Inflammatory macrophage treated with lipopolysaccharide for 4 hours (primary cell): ENCODE results near the gene SNX25.
"Not testable (repeated sequence)": the region's sequence is repeated elsewhere in the genome, so short reads cannot be mapped to it uniquely, and the experiment has no call there.

Experiments
- DNase-seq: peaks from one replicate; pipeline ENCODE4 v3.0.0-alpha.2; 2020

The SNX25 gene

DNA sequence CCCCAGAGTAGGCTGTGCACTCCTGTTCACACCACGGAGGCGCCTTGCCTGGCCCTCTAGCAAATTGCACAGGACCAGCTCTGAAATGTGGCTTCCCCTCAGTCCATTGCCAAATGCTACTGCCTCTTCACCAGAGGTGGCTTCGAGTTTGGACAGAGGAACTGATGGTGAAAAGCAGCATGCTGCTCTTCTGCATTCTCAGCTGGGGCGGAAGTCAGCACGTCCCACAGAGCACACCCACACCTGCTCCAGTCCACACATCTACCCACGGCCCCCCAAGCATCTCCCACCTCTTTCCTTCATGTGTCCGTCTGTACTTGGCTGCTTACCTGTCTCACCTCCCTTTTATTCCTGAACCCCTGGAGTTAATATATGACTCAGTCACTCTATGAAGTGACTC lies 142.8 kb downstream of the SNX25 start:
- no peak for DNase-seq

DNA sequence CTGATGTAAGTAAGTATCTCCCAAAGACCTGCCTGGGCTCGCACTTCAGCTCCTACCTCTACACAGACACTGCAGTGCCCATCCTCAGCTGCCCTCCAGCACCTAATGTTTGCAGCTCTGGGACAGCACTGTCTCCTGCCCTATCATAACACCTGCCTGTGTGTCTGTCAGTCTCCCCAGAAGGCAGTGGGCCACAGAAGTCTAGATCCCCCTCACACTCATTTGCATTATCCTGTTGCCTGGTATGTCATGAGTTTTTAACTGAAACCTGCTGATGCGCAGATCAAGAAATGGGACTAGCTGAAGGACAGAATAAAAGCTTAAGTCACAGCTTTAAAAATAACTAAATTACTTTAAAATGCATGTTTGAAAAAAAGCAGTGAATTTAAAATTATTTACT lies 143.3 kb downstream of the SNX25 start:
- DNase-seq = no peak

- no peak for DNase-seq
These were observed 147.8 kb downstream of the SNX25 start for GRCh38 chr4:185357211-185357610.

- DNase-seq = no peak
These were observed 148.5 kb downstream of the SNX25 start for GRCh38 chr4:185357733-185358440.

GRCh38 chr4:185358514-185358913 lies 149.1 kb downstream of the SNX25 start:
- DNase-seq = no peak

GRCh38 chr4:185358959-185359358 lies 149.6 kb downstream of the SNX25 start:
- no peak for DNase-seq

DNA sequence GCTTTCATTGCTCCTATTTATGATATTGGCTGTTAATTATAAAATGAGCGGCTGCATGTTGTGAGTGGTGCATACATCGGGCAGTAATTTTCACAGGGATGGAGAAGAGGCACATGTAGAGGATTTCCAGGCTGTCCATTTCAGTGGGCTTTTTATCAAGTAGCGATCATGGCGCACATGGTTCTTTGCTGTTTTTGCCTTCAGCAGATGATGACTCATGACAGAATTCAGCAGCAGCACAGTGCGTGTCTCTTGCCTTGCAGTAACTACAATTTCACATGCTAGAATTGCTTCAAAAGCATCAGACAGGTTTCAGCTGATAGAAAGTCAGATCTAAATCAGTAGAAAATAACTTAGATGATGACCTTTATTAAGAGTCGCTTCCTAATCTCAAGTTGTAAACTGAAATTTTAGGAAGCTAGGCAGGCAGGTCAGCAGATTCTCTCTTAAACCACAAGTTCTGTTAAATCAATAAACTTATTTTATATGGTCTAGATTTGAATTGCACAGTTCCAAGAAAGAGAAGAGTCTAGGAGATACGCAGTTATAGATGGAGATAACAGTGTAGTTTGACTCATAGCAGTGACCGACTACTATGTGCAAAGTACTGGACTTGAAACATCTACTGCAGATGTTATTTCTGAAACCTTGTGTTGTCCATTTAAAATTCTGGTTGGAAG lies 150.5 kb downstream of the SNX25 start:
- no peak for DNase-seq

GRCh38 chr4:185361872-185362271 lies 152.5 kb downstream of the SNX25 start:
- no peak for DNase-seq

- DNase-seq = not testable (repeated sequence)
These were observed 153.2 kb downstream of the SNX25 start for GRCh38 chr4:185362570-185362969.

DNA sequence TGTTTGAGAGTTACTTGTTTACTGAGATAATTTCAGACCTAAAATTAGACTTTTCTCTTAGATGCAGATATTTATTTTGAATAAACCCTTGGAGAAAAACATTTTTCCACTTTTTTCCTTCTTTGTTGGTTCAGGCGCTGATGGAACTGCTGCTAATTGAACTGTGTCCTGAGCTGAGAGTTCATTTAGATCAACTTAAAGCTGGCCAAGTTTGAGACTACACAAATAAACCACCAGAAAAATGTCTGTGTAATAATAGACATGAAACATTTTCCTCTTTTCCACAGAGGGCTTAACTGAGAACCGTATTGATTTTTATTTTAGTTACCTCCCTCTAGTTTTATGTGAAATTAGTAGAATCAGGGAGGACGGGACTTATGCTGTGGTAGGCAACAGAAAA lies 153.9 kb downstream of the SNX25 start:
- DNase-seq = no peak

GRCh38 chr4:185364886-185365285 lies 155.5 kb downstream of the SNX25 start:
- no peak for DNase-seq

DNA sequence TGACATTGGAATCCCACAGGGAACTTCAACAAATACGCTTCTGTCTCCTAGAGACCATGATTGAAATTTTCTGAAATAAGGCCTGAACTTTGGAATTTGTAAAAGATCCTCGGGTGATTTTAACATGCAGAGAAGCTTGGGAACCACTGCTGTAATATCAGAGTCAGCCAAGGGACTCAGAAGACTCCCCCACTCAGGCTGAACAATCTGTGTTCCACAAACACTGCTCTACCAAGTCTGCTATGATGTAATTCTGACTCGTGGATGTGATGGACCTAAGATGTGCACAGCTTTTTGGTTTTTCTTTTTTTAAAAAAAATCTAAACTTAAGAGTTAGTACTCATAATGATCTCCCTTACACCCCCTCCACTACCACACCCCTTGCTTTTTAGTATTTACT lies 160.3 kb downstream of the SNX25 start:
- DNase-seq = no peak

DNA sequence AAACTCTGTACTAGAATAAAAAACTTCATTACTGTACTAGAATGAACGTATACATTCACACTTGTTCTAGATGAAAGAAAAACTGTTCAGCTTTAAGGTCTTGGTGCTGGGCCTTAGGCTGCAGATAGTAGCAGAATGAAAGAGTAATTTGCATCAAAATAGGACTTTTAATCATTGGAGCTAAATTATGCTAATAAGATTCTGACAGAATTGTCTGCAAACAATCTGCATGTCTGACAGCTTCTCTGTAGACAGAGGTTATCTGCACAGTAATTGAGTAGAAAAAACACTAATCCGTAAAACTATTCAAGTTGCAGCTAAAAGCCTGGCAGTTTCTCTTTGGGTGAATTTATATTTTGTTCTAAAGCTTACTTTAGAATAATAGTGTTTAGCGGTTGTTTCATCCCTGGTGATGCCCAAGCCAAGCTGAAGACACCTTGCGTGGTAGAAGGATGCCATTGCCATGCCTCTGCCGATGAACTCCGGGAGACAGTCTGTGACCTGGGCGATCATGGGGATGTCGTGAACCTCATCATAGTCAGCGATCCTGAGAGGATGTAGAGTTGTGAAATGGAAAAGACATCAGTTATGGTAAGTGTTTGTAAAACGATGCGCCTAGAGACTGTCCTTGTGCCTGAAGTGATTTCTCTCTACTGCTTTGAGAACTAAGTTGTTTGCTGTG lies 161.0 kb downstream of the SNX25 start:
- no peak for DNase-seq

DNA sequence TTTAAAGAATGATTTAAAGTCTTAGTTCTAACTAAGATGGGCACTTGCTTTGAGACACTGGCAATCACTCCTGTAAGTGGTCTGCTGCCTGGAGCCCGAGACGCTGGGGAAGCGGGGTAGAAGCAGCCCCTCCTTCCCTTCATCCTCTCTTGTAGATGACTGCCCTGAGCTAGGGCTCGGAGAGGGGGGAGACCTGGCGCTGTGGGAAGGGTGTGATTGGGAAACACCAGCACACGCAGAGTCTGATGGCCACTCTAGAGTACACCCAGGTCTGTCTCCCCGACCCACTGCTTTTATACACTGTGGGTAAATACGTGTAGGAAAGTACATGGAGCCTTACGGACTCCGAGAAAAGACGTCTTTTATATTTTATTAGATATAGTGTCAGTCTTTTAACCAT lies 162.3 kb downstream of the SNX25 start:
- no peak for DNase-seq

DNA sequence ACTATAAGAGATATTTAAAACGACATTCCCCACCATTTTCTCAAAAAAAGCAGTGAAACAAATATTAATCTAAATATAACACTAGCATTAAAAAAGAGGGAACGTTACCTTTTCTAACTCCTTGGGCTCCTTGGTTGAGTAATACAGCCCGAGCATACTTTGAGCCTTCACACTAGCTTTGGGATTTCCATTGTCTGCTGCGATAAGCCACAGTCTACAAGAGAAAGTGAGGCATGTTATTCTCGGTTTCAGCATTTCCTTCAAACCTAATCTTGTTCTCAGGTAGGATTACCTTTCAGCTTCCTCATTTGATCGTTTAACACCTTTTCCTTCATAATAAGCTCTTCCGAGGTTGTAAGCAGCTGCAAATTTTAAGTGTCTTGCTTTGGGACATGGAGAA lies 164.6 kb downstream of the SNX25 start:
- no peak for DNase-seq

- DNase-seq = no peak
These were observed 165.2 kb downstream of the SNX25 start for GRCh38 chr4:185374573-185374972.

DNA sequence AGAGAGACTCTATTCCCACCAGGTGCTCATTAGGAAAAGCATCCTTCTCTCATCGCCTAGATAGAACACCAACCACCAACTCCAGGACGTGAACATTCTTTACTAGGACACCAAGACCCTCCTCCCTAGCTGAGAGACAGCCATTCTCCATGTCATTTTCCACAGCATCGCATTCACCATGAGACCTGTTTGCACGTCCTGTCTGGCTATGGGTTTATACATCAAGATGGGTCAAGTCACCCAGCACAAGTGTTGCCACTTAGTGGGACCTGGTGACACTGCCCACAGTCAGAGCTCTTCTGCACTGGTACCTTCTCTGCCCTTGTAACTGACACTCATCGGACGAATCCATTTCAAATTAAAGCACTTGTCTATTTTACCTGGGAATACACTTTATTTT lies 168.9 kb downstream of the SNX25 start:
- no peak for DNase-seq

GRCh38 chr4:185379326-185380295 lies 170.2 kb downstream of the SNX25 start:
- DNase-seq = no peak

DNA sequence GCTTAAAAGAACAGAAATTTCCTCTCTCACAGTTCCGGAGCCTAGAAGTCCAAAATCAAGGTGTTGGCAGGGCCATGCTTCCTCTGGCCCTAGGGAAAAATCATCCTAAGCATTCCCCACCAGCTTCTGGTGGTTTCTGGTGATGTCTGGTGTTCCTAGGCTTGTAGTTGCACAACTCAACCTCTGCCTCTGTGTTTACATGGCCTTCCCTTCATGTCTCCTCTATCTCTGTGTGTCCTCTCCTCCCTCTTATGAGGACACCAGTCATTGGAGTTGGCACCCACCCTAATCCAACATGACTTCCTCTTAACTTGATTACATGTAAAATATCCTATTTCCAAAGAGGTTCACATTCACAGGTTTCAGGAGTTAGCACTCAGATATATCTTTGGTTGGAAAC lies 170.9 kb downstream of the SNX25 start:
- no peak for DNase-seq

- DNase-seq = no peak
These were observed 172.1 kb downstream of the SNX25 start for GRCh38 chr4:185381288-185382196.

GRCh38 chr4:185382754-185383153 lies 173.4 kb downstream of the SNX25 start:
- DNase-seq = no peak

DNA sequence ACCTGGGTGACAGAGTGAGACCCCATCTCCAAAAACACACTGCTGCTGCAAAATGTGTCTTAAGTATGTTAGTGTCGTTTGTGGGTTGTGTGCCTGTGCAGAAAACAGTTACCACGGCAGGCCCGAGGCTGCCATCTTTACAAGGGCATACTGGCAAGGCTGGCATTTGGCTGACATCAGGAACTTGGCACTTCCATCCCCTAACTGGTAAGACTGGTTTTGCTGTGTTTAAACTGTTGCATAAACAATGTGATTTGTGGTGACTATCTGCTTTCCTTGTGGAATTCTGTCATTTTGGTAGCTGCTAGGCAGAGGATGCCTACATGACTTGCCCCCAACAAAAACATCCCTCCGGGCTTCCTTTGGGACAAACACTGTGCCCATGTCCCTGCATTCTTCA lies 174.1 kb downstream of the SNX25 start:
- no peak for DNase-seq
